Ovary (tissue), 3 donors: ENCODE measurements around the gene TSPAN8.

Source experiments
- EP300 ChIP-seq: sonication (generic); formaldehyde crosslinking; IDR thresholded peaks from one replicate; pipeline ENCODE4 v1.6.1; 2017; ENCODE audit warnings: antibody characterized with exemption
- POLR2A ChIP-seq: fragments of 450-650 bp; IDR thresholded peaks from one replicate; pipeline ENCODE4 v1.6.1; 2017; ENCODE audit warnings: antibody characterized with exemption, mild to moderate bottlenecking, moderate library complexity
- TF ChIP-seq, protein P1 (sequence below), 3 donors: fragments of 450-650 bp in 2 of 3; fragments of 200-600 bp in 1 of 3; IDR thresholded peaks; one replicate each; pipeline versions ENCODE4 v1.5.1 to v1.8.0; 2016 to 2022; ENCODE audit warnings: antibody characterized with exemption in 3 of 3, mild to moderate bottlenecking in 1 of 3
- donor health status: DM: no; HTN: no; CAD: no.

GRCh38 chr12:71092290-71092689, 65.5 kb downstream of the TSPAN8 start:
- TF ChIP-seq, protein P1, sequence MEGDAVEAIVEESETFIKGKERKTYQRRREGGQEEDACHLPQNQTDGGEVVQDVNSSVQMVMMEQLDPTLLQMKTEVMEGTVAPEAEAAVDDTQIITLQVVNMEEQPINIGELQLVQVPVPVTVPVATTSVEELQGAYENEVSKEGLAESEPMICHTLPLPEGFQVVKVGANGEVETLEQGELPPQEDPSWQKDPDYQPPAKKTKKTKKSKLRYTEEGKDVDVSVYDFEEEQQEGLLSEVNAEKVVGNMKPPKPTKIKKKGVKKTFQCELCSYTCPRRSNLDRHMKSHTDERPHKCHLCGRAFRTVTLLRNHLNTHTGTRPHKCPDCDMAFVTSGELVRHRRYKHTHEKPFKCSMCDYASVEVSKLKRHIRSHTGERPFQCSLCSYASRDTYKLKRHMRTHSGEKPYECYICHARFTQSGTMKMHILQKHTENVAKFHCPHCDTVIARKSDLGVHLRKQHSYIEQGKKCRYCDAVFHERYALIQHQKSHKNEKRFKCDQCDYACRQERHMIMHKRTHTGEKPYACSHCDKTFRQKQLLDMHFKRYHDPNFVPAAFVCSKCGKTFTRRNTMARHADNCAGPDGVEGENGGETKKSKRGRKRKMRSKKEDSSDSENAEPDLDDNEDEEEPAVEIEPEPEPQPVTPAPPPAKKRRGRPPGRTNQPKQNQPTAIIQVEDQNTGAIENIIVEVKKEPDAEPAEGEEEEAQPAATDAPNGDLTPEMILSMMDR (IDR thresholded peaks at IDR 0.05) = no peak
- TF ChIP-seq POLR2A (no peak), EP300 (no peak)
